ENCODE results near the gene GPR84. TPM values are rescaled to one million over a fixed set of nuclear protein-coding genes. Genes with fewer than 3 reads are reported as not detected.

GPR84 gene
- total and polyA plus RNA-seq, 2 of the 8 experiments (the other 6 are each of a cell fraction or from before 2014, with no cell fraction given): 0.09 TPM; not detected in 1

GRCh38 chr12:54389134-54389508 is 24.8 kb upstream of the GPR84 start:
- Histone ChIP-seq H3K79me2 (ENCODE audit: control insufficient read depth in 1 of 2, insufficient read depth in 2 of 2, low read length in 2 of 2) (no peaks in the 10 kb centered on the region), H4K20me1 (replicated peaks in 1 of 2; ENCODE audit: control insufficient read depth in 1 of 2, insufficient read depth in 2 of 2, low read length in 2 of 2) (peaks cover 0 to 4% of the 10 kb centered on the region in 2 experiments), H3K4me2 (ENCODE audit: insufficient read depth in 1 of 2, low read depth in 2 of 2, low read length in 2 of 2) (peak overlapping the region in 1 of 2 experiments; percentile 76; a peak in 1 of 4 replicates), H4K5ac (ENCODE audit: insufficient read length, low read depth, low read length) (no peak overlapping the region), H3K9me3 (ENCODE audit: insufficient read depth in 2 of 2, low read depth in 1 of 2, low read length in 1 of 2) (no peaks in the 10 kb centered on the region), H2BK15ac (ENCODE audit: low read length) (0 out of 2 replicates have a peak overlapping the region, but pooled peaks have one; percentile 72), H2BK20ac (ENCODE audit: low read length) (peak overlapping the region; percentile 32; the same call in 1 of the 2 replicates), H3K27ac (ENCODE audit: low read depth, low read length) (no peak overlapping the region), H2AFZ (ENCODE audit: low read length) (no peak overlapping the region), H2BK12ac (ENCODE audit: low read depth, low read length) (0 out of 2 replicates have a peak overlapping the region, but pooled peaks have one; percentile 56), H3K4me1 (replicated peaks in 1 of 4; ENCODE audit: control insufficient read depth in 3 of 4, insufficient read depth in 4 of 4, low read length in 3 of 4) (peaks cover 53 to 72% (median 62%) of the 10 kb centered on the region in 4 experiments), H4K8ac (ENCODE audit: extremely low read depth, insufficient read depth, low read length) (no peak overlapping the region), H3K23me2 (ENCODE audit: low read depth, low read length) (peaks cover 14% of the 10 kb centered on the region), H3K18ac (ENCODE audit: extremely low read depth, low read length) (peak overlapping the region; percentile 75), H3K23ac (ENCODE audit: insufficient read length) (no peak overlapping the region), H3K14ac (ENCODE audit: insufficient read length) (no peak overlapping the region), H3K4ac (replicated peaks; ENCODE audit: insufficient read length, low read depth, low read length) (no peak overlapping the region), H2AK5ac (ENCODE audit: low read depth, low read length) (no peak overlapping the region), H2BK120ac (replicated peaks; ENCODE audit: low read depth, low read length) (no peak overlapping the region), H3K4me3 (ENCODE audit: extremely low read depth in 1 of 4, insufficient read depth in 2 of 4, low read depth in 3 of 4, low read length in 4 of 4) (0 out of 8 replicates have a peak overlapping the region, but pooled peaks of 1 of the 4 experiments have one; percentile 96), H3K79me1 (ENCODE audit: low read depth, low read length) (0 out of 2 replicates have a peak, but pooled peaks cover 3% of the 10 kb centered on the region), H3K9ac (replicated peaks in 1 of 4; ENCODE audit: extremely low read depth in 1 of 4, low read depth in 3 of 4, low read length in 3 of 4) (no peak overlapping the region), H2BK5ac (ENCODE audit: low read depth, low read length) (0 out of 2 replicates have a peak overlapping the region, but pooled peaks have one; percentile 50), H3K27me3 (replicated peaks in 1 of 4; ENCODE audit: control insufficient read depth in 3 of 4, extremely low read depth in 1 of 4, insufficient read depth in 3 of 4, low read length in 3 of 4) (peaks cover 0 to 4% (median 0%) of the 10 kb centered on the region in 4 experiments; a peak in 2 of 7 replicates), H3K56ac (replicated peaks; ENCODE audit: insufficient read length, low read depth, low read length) (no peak overlapping the region), H3K36me3 (ENCODE audit: control insufficient read depth in 2 of 4, insufficient read depth in 4 of 4, low read length in 3 of 4) (no peaks in the 10 kb centered on the region), H4K91ac (replicated peaks; ENCODE audit: insufficient read length, low read length) (no peak overlapping the region)
- FAIRE-seq (no peak), DNase-seq (ENCODE audit: low read depth in 1 of 2, low spot score in 2 of 2) (no peak)
- CTCF ChIA-PET (ENCODE audit: partially characterized antibody): interaction anchor here (0.6 to 5.5 kb wide), 3 partner anchors 9 to 43 kb away, joined by 4 to 110 read pairs (median 4); partner anchors contain the start of gene ZNF385A
- POLR2A ChIA-PET (ENCODE audit: partially characterized antibody): interaction anchor here (0.9 kb wide), 1 partner anchor 109 kb away, joined by 3 read pairs; the partner anchor contains the start of gene HNRNPA1
- WGBS, 2 experiments (ENCODE audit: extremely low coverage in 1 of 2, insufficient coverage in 1 of 2, insufficient read length in 1 of 2, insufficient replicate concordance in 2 of 2, low coverage in 1 of 2, low lambda C conversion rate in 2 of 2, missing lambda C conversion rate in 1 of 2): 87% methylated on average over 3 of the region's 3 CpGs; no CpG with 5 or more reads in 1 of the 2 experiments
- TF ChIP-seq JUND (IDR thresholded peaks at IDR 0.05; ENCODE audit: low read length) (no peak), POU5F1 (IDR thresholded peaks at IDR 0.05; ENCODE audit: low read depth, low read length) (no peak), CBX8 (IDR thresholded peaks at IDR 0.05; ENCODE audit: borderline replicate concordance, low read depth, low read length) (no peak), SP1 (IDR thresholded peaks at IDR 0.05; ENCODE audit: low read depth, low read length) (no peak), CTBP2 (IDR thresholded peaks at IDR 0.05; ENCODE audit: borderline replicate concordance, insufficient read depth, insufficient read length, low read length) (no peak), CHD2 (IDR thresholded peaks at IDR 0.05; ENCODE audit: low read length) (no peak), RAD21 (IDR thresholded peaks at IDR 0.05 in 1 of 2, conservative IDR thresholded peaks at IDR 0.05 in 1 of 2; ENCODE audit: low read depth in 2 of 2, low read length in 2 of 2) (no peak), HDAC6 (IDR thresholded peaks at IDR 0.05; ENCODE audit: low read depth, low read length) (no peak), CBX5 (IDR thresholded peaks at IDR 0.05; ENCODE audit: low read depth, low read length) (no peak), KDM4A (IDR thresholded peaks at IDR 0.05; ENCODE audit: low read depth, low read length, severe bottlenecking) (no peak), SIN3A (conservative IDR thresholded peaks at IDR 0.05 in 1 of 2, IDR thresholded peaks at IDR 0.05 in 1 of 2; ENCODE audit: low read depth in 1 of 2, low read length in 2 of 2) (no peak), SAP30 (IDR thresholded peaks at IDR 0.05; ENCODE audit: insufficient read depth, insufficient replicate concordance, low read length) (no peak)

Data from H1 (cell line).